Measurements from ENCODE around the gene RLBP1. TPM values are rescaled to one million over a fixed set of nuclear protein-coding genes. Genes with fewer than 3 reads are reported as not detected.

Gene RLBP1
- total RNA-seq, 4 donors from 2014 or later, result not detected

- Histone ChIP-seq H3K9me3 (no peaks in the 10 kb centered on the region), H3K4me1 (peaks cover 7 to 17% (median 16%) of the 10 kb centered on the region in 3 donors), H3K27me3 (no peaks in the 10 kb centered on the region), H3K27ac (peak overlapping the region in 2 of 4 donors; percentile 4 to 34), H3K36me3 (peaks cover 0 to 39% (median 14%) of the 10 kb centered on the region in 3 donors), H3K4me3 (no peak overlapping the region)
- DNase-seq, result no peak
- intact Hi-C loops (cut with DNase I), result loop anchor here (10.0 kb wide), 1 partner anchor 235 kb away; no protein-coding TSS in a partner anchor
- 83 to 86% methylated on average over 1 to 5 of the region's 6 CpGs for WGBS, 2 donors
- no peak for TF ChIP-seq POLR2A (IDR thresholded peaks at IDR 0.05)
- TF ChIP-seq, protein P1, sequence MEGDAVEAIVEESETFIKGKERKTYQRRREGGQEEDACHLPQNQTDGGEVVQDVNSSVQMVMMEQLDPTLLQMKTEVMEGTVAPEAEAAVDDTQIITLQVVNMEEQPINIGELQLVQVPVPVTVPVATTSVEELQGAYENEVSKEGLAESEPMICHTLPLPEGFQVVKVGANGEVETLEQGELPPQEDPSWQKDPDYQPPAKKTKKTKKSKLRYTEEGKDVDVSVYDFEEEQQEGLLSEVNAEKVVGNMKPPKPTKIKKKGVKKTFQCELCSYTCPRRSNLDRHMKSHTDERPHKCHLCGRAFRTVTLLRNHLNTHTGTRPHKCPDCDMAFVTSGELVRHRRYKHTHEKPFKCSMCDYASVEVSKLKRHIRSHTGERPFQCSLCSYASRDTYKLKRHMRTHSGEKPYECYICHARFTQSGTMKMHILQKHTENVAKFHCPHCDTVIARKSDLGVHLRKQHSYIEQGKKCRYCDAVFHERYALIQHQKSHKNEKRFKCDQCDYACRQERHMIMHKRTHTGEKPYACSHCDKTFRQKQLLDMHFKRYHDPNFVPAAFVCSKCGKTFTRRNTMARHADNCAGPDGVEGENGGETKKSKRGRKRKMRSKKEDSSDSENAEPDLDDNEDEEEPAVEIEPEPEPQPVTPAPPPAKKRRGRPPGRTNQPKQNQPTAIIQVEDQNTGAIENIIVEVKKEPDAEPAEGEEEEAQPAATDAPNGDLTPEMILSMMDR (IDR thresholded peaks at IDR 0.05), result no peak
Measured at GRCh38 chr15:89199746-89200145, 21.6 kb downstream of the RLBP1 start.

DNA sequence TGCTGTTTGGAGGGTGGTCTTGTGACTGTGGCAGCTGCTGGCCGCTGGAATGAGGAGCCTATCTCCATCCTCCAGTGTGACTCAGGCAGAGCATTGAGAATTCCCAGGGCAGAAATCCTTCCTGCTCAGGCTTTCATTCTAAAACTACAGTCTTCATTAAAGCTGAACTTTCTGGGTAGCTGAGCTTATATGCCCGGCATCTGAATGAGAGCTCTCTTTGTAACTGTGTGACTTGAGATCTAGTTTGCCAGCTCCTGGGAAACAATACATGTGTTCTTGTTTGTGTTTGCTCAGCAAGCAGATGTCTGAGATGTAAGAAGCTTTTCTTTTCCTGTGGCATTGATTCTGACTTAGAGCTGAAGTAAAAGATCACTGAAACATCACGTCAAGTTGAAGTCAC is 22.4 kb downstream of the RLBP1 start:
- Histone ChIP-seq H3K9me3 (no peaks in the 10 kb centered on the region), H3K27me3 (no peaks in the 10 kb centered on the region), H3K27ac (peak overlapping the region in 2 of 4 donors; percentile 27 to 34), H3K4me3 (no peak overlapping the region), H3K4me1 (peaks cover 7 to 17% (median 16%) of the 10 kb centered on the region in 3 donors), H3K36me3 (peaks cover 0 to 48% (median 20%) of the 10 kb centered on the region in 3 donors)
- no peak for DNase-seq
- intact Hi-C loops (cut with DNase I), result no loop called here
- 72 to 93% methylated on average over 2 to 3 of the region's 3 CpGs for WGBS, 2 donors
- TF ChIP-seq, protein P1 (IDR thresholded peaks at IDR 0.05), result no peak
- no peak for TF ChIP-seq POLR2A (IDR thresholded peaks at IDR 0.05)

GRCh38 chr15:89198196-89198595 is 23.2 kb downstream of the RLBP1 start:
- no peak for DNase-seq
- Histone ChIP-seq H3K36me3 (peaks cover 3 to 55% (median 24%) of the 10 kb centered on the region in 3 donors), H3K27ac (peak overlapping the region in 2 of 4 donors; percentile 27 to 41), H3K9me3 (no peaks in the 10 kb centered on the region), H3K4me3 (no peak overlapping the region), H3K27me3 (no peaks in the 10 kb centered on the region), H3K4me1 (peaks cover 7 to 17% (median 16%) of the 10 kb centered on the region in 3 donors)
- 71 to 73% methylated on average over 2 of the region's 2 CpGs for WGBS, 2 donors
- TF ChIP-seq, protein P1 (IDR thresholded peaks at IDR 0.05), result no peak
- no peak for TF ChIP-seq POLR2A (IDR thresholded peaks at IDR 0.05)
- intact Hi-C loops (cut with DNase I), result no loop called here

DNA sequence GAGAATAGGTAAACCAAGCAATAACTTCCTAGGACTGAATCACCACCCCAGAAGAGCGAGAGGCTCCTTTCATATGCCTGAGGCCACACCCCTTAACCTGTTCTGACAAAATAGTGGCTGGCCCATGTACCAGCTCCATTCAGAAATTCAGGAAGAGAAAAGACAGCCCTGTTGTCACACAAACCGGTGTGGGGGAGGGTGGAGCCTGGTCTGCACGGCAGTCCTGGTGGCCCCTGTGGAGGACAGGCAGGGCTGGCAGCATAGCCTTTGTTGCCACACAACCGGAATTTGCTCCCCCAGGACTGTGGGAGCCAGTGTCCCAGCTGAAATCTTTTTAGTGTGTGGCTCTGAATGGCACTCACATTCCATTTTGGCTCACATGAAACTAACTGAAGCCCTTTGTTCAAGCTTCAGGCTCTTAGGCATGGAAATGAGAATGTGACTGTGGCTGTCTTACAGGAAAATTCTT is 23.8 kb downstream of the RLBP1 start:
- Histone ChIP-seq H3K4me3 (no peak overlapping the region), H3K9me3 (no peaks in the 10 kb centered on the region), H3K27me3 (no peaks in the 10 kb centered on the region), H3K27ac (peak overlapping the region; percentile 41 to 80 (median 71)), H3K36me3 (peaks cover 5 to 62% (median 31%) of the 10 kb centered on the region in 3 donors), H3K4me1 (peaks cover 7 to 17% (median 16%) of the 10 kb centered on the region in 3 donors)
- WGBS, 2 donors, result 28 to 33% methylated on average over 4 of the region's 4 CpGs
- no peak for TF ChIP-seq POLR2A (IDR thresholded peaks at IDR 0.05)
- TF ChIP-seq, protein P1 (IDR thresholded peaks at IDR 0.05), result no peak
- no peak for DNase-seq
- intact Hi-C loops (cut with DNase I), result no loop called here

- Histone ChIP-seq H3K27ac (peak overlapping the region; percentile 41 to 80 (median 71)), H3K4me1 (peaks cover 7 to 17% (median 16%) of the 10 kb centered on the region in 3 donors), H3K4me3 (no peak overlapping the region), H3K27me3 (no peaks in the 10 kb centered on the region), H3K36me3 (peaks cover 5 to 67% (median 32%) of the 10 kb centered on the region in 3 donors), H3K9me3 (no peaks in the 10 kb centered on the region)
- 21 to 39% methylated on average over 6 to 7 of the region's 7 CpGs for WGBS, 2 donors
- no peak for DNase-seq
- TF ChIP-seq, protein P1 (IDR thresholded peaks at IDR 0.05), result no peak
- TF ChIP-seq POLR2A (IDR thresholded peaks at IDR 0.05), result no peak
- intact Hi-C loops (cut with DNase I), result no loop called here
Measured at GRCh38 chr15:89196994-89197393, 24.4 kb downstream of the RLBP1 start.

Data from esophagus squamous epithelium (tissue), 5 donors.